ENCODE data around the gene CFAP46. TPM values are rescaled to one million over a fixed set of nuclear protein-coding genes. Genes with fewer than 3 reads are reported as not detected.

The CFAP46 gene
- total RNA-seq, 2 donors from 2014 or later, result 0.35 to 1.5 TPM

- Histone ChIP-seq H3K27me3 (peaks cover 0 to 7% of the 10 kb centered on the region in 2 donors), H3K36me3 (no peaks in the 10 kb centered on the region), H3K4me1 (peaks cover 0 to 8% of the 10 kb centered on the region in 2 donors), H3K9me3 (no peaks in the 10 kb centered on the region), H3K4me3 (no peak overlapping the region), H3K27ac (no peak overlapping the region)
- DNase-seq (ENCODE audit: low spot score), result no peak
- TF ChIP-seq CTCF (IDR thresholded peaks at IDR 0.05), result no peak
Observed at GRCh38 chr10:132977076-132977475, 34.7 kb upstream of the CFAP46 start.

GRCh38 chr10:132975831-132976682, 33.7 kb upstream of the CFAP46 start:
- TF ChIP-seq CTCF (IDR thresholded peaks at IDR 0.05), result no peak
- no peak overlapping the region for H3K4me3 ChIP-seq
- no peak for DNase-seq (ENCODE audit: low spot score)
- H3K27me3 ChIP-seq, result peaks cover 0 to 7% of the 10 kb centered on the region in 2 donors
- no peak overlapping the region for H3K27ac ChIP-seq
- peaks cover 0 to 8% of the 10 kb centered on the region in 2 donors for H3K4me1 ChIP-seq
- no peaks in the 10 kb centered on the region for H3K9me3 ChIP-seq
- H3K36me3 ChIP-seq, result no peaks in the 10 kb centered on the region

- TF ChIP-seq CTCF (IDR thresholded peaks at IDR 0.05), result no peak
- peaks cover 0 to 8% of the 10 kb centered on the region in 2 donors for H3K4me1 ChIP-seq
- peaks cover 0 to 1% of the 10 kb centered on the region in 2 donors for H3K9me3 ChIP-seq
- H3K27ac ChIP-seq, result no peak overlapping the region
- peaks cover 0 to 7% of the 10 kb centered on the region in 2 donors for H3K27me3 ChIP-seq
- no peak for DNase-seq (ENCODE audit: low spot score)
- H3K36me3 ChIP-seq, result no peaks in the 10 kb centered on the region
- no peak overlapping the region for H3K4me3 ChIP-seq
Observed at GRCh38 chr10:132974886-132975830, 32.8 kb upstream of the CFAP46 start.

- no peak overlapping the region for H3K27ac ChIP-seq
- no peak for TF ChIP-seq CTCF (IDR thresholded peaks at IDR 0.05)
- H3K27me3 ChIP-seq, result peaks cover 0 to 7% of the 10 kb centered on the region in 2 donors
- H3K36me3 ChIP-seq, result no peaks in the 10 kb centered on the region
- H3K9me3 ChIP-seq, result peaks cover 0 to 7% of the 10 kb centered on the region in 2 donors
- no peak overlapping the region for H3K4me3 ChIP-seq
- peaks cover 0 to 8% of the 10 kb centered on the region in 2 donors for H3K4me1 ChIP-seq
- DNase-seq (ENCODE audit: low spot score), result no peak
Observed at GRCh38 chr10:132974249-132974796, 32.0 kb upstream of the CFAP46 start.

- Histone ChIP-seq H3K27me3 (peaks cover 0 to 7% of the 10 kb centered on the region in 2 donors), H3K36me3 (no peaks in the 10 kb centered on the region), H3K4me1 (peaks cover 0 to 8% of the 10 kb centered on the region in 2 donors), H3K9me3 (peaks cover 0 to 12% of the 10 kb centered on the region in 2 donors), H3K27ac (no peak overlapping the region), H3K4me3 (no peak overlapping the region)
- TF ChIP-seq CTCF (IDR thresholded peaks at IDR 0.05), result no peak
- no peak for DNase-seq (ENCODE audit: low spot score)
Observed at GRCh38 chr10:132973903-132974241, 31.5 kb upstream of the CFAP46 start.
